ENCODE results near the gene QRFP. TPM values are rescaled to one million over a fixed set of nuclear protein-coding genes. Genes with fewer than 3 reads are reported as not detected.

The QRFP gene
- total RNA-seq, 1 experiment from 2014 or later: not detected

- no peak for DNase-seq (ENCODE audit: low spot score)
Observed at GRCh38 chr9:130904070-130905044, 7.7 kb upstream of the QRFP start.

- no peak for DNase-seq (ENCODE audit: low spot score)
Observed at GRCh38 chr9:130903194-130904069, 6.8 kb upstream of the QRFP start.

GRCh38 chr9:130902204-130903185, 5.9 kb upstream of the QRFP start:
- no peak for DNase-seq (ENCODE audit: low spot score)

DNA sequence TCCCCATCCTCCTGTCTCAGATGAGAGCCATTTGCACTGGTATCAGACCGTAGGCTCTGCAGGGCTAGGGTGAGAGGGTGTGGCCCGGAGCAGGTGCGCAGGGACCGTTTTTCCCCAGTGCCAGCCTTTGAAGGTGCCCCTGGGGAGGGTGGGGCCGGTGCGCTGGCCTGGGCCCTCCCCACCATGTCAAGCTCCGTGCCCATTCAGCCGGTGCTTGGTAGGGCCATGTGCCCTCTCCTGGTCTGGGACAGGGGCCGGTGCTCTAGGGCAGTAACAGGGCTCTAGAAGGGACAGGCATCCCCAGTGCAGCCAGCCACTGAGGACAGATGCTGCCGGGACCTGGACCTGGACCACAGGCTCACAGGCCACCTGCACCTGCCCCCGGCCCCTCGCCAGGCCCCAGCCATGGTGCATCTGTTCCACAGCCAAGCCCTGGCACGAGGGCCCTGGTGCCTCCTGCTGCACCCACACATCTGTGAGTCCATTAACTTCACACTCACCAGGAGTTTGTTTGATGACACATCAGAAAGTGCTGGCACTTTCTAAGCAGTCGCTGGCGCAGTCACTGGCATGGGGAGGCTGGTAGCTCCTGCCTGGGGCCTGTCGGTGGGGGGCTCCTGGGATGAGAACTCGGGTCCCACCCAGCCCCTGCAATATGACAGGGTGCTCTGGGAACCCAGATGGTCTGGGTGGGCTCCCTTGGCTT, 5.0 kb upstream of the QRFP start:
- DNase-seq (ENCODE audit: low spot score): no peak

GRCh38 chr9:130900701-130901497, 4.3 kb upstream of the QRFP start:
- DNase-seq (ENCODE audit: low spot score): no peak

DNA sequence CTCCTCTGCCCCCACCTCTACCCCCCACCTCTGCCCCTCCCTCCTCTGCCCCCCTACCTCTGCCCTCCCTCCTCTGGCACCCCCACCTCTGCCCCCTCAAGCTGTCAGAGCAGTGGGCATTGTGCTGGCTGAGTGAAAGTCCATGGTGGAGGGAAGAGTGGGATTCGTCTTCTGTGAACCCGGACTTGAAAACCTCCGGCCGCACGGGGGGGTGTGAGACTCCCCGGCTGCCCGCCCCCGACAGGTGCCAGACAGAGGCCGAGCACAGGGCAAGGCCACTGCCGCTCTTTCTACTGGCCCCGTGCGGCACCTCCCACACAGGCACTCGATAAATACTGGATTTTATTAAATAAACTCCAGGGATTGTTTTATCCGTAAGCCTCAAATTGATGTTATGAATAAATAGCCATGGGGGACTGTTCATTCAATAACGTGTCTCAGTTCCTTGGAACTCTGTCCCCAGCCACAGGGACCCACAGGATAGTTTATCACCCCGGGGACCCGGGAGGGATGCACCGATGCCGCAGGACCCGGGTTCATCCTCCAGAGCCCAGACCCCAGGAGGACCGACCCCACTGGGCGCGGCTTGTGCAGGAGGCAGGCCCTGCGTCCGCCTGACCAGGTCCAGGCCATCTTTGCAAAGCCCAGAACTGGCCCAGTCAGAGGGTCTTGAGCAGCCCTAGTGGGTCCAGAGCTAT, 2.6 kb upstream of the QRFP start:
- DNase-seq (ENCODE audit: low spot score): no peak

GRCh38 chr9:130898552-130898852, 1.9 kb upstream of the QRFP start:
- no peak for DNase-seq (ENCODE audit: low spot score)

GRCh38 chr9:130897848-130898551, 1.4 kb upstream of the QRFP start:
- no peak for DNase-seq (ENCODE audit: low spot score)

DNA sequence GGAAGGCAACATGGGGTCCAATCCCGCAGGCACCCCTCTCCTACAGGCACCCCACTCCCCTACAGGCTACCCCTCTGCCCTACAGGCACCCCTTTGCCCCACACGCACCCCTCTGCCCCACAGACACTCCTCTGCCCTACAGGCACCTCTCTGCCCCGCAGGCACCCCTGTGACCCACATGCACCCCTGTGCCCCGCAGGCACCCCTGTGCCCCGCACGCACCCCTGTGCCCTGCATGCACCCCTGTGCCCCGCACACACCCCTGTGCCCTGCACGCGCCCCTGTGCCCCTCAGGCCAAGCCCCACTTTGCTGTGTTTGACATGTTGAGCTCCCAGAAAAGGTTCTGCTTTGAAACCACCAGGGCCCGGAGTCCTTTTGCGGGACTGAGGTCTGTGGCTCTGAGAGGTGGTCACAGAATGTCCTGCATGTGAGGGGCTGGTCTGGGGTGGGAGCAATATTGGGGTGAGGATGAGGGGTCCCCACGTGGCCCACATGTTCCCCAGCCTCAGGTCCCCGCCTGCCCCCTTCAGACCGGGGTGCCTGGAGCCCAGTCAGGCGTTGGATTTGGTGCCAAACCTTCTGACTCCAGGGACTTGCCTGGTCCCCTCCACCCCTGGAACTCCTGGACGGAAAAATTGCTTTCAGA, 616 bp upstream of the QRFP start:
- DNase-seq (ENCODE audit: low spot score): no peak

DNA sequence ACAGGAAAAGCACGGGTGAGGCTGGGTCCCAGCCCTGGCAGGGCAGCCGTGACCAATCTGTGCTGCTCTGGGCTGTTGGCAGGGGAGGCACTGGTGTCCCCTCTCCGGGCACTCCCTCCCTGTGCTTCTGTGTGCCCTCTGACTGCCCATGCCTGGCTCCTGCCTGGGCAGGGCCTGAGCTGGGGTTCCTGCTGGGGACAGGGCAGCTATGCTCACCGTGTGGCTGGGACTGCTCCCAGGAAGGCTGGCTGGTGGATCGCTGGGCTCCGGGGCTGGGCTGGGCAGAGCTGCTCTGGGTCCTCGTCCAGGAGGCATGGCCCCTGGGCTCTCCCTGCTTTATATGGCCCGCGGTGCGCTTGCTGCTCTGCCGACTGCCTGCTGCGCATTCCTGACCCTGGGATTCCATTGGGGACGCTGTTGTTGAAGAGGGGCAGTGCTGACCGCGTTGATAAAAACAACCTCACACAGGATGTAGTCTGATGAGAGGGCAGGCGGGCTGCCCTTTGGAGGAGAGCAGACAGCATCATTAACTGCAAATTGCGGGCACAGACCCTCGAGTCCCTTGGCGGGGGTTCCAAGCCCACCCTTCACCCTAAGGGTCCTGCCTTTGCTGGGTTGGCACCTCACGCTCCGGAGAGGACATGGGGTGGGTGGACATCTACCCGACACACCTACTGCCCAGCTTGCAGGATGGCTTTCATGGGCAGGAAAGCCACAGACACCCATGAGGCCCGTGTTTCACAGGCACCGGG, 955 bp downstream of the QRFP start:
- no peak for DNase-seq (ENCODE audit: low spot score)

DNA sequence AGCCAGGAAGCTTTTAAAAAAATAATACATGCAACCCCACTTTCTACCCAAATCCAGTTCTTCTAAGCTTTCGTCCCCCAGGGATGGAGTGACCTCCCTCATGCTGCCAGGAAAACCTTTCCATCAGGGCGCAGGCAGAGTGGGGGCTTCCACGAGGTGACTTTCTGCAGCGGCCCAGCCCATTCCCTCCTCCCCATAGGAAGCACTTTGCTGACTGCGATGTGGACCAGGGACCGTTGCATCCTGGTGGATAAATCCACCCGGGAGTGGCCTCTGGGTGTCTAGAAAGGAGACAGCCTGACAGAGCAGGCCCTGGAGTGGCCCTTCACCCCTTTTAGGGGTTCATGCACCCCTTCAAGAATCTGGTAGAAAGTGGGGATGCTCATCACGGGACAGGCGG, 1.6 kb downstream of the QRFP start:
- DNase-seq (ENCODE audit: low spot score): no peak

DNA sequence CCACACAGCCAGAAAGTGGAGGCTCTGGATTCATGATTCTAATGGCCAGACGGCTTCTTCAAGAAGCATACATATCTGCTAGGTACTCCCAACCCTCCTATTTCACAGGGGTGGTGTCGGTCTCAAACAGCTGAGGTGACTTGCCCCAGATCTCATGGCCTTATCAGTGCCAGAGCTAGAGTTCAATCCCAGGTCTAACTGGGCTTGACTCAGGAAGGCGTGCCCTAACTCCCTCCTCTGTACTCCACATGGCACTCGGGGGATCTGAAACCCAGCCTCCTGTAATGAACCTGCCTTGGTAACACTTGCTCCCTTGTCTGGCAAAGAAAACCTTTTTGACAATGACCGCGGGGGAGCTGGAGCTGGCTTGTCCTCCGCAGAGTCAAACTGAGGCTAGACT, 2.1 kb downstream of the QRFP start:
- no peak for DNase-seq (ENCODE audit: low spot score)

DNA sequence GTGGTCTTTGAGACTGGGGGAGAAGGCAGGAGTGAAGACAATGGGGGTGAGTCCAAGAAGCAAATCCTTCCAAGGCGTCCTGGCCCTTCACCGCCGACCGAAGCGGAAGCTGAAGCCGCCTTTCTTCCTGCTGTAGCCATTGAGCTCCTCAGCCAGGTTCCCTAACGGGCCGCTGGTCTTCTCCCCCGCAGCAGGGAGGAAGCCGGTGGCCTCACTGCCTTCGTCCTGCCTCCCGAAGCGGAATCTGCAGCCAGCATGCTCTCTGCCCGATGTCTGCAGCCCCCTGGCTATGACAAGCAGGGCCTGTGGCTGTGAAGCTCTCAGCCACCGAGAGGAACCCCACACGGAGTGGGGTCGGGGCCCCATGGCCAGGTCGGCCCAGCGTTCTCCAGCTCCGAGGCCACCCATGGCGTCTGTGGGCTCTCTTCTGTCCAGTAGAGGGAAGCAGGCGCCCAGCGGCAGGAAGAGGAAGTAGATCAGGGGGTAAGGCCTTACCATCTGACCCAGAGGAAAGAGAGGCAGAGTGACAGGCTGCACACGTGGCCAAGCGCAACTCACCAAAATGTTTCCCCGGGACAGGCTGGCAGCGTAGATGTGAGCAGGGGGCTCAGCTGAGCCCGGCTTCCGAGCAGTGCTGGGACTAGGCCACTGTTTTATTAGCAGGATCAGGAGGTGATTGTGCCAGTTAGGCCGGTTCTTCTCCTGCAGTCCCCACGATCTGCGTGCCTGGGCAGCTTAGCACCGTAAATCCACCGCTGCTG, 3.1 kb downstream of the QRFP start:
- no peak for DNase-seq (ENCODE audit: low spot score)

DNA sequence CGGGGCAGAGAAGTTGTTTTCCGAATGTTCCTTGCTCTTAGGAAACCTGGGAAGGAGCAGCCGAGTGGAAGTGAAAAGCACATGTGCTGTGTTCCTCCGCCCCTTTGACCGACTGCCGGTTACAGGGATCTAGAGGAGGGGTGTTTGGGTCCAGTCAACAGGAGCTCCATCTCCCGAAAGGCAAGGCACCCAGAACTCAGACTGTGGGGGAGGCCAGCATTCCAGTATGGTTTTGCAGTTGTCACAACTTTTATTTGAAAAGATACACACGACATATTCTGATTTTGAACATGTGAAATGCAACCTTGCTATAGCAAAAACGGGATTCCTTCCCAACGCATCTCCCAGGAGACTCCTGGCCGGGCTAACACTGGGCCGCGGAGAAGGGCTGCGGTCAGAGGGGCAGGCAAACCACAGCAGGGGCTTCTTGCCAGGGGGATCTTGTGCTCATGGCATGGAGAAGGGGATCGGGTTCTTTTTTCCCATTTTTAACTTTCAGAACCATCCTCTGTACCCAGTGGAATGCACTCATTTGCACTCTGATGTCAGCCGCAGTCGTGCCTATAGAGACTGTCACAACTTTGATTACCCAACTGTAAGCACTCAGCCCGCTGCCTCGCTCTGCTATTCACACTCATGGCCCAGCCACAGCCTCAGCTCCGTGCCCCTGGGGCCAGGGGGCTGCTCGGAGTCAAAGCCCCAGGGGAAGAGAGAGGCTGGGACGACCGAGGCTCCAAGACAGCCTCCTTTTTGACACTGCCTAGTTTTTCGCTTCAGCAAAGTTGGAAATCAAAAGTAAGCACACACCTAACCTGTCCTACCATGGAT, 3.9 kb downstream of the QRFP start:
- no peak for DNase-seq (ENCODE audit: low spot score)

- no peak for DNase-seq (ENCODE audit: low spot score)
Observed at GRCh38 chr9:130891688-130892476, 4.7 kb downstream of the QRFP start.
